SH-SY5Y (cell line): ENCODE results near the gene DNAJB8.

Source experiments
- GATA2 ChIP-seq: IDR thresholded peaks from 2 replicates; pipeline ENCODE4 v1.6.1; 2011; ENCODE audit warnings: mild to moderate bottlenecking, low read depth, low read length
- GATA3 ChIP-seq: IDR thresholded peaks from 2 replicates; pipeline ENCODE4 v1.6.1; 2011; ENCODE audit warnings: low read depth, mild to moderate bottlenecking, low read length, moderate library complexity

- TF ChIP-seq GATA3: no peak
- no peak for TF ChIP-seq GATA2
These were observed 17.5 kb downstream of the DNAJB8 start for GRCh38 chr3:128449111-128449638.
